HPDE6-E6E7 (cell line): Measurements from ENCODE around the gene HNRNPCL2.
"Not testable (repeated sequence)": the region's sequence is repeated elsewhere in the genome, so short reads cannot be mapped to it uniquely, and the experiment has no call there.

ENCODE experiments used
- DNase-seq: peaks from one replicate; pipeline ENCODE4 v3.0.0; 2011; ENCODE audit warnings: missing footprints; ENCODE audit errors: extremely low spot score

The HNRNPCL2 gene

GRCh38 chr1:13116754-13117153, at the start of gene HNRNPCL2:
Gene HNRNPCL2, minus strand, starts transcription at chr1:13116854. Its CDS starts 454 bp downstream, at chr1:13116400.
- not testable (repeated sequence) for DNase-seq

GRCh38 chr1:13165531-13165930, 48.9 kb upstream of the HNRNPCL2 start, which contains the start of gene HNRNPCL4:
Gene HNRNPCL4, minus strand, starts transcription at chr1:13165631. Its CDS starts 164 bp downstream, at chr1:13165467.
- not testable (repeated sequence) for DNase-seq

GRCh38 chr1:13155909-13156308, 39.3 kb upstream of the HNRNPCL2 start, which contains the start of gene PRAMEF26:
Gene PRAMEF26, minus strand, starts transcription at chr1:13156009. Its CDS starts 2,914 bp downstream, at chr1:13153095.
- DNase-seq, result not testable (repeated sequence)

GRCh38 chr1:13070474-13070873, 46.2 kb downstream of the HNRNPCL2 start, which contains the start of gene PRAMEF25:
Gene PRAMEF25, plus strand, starts transcription at chr1:13070774. Its CDS starts 2,920 bp downstream, at chr1:13073694.
- DNase-seq, result not testable (repeated sequence)
